HEK293 (cell line): ENCODE data around the gene NXN.

Experiments used
- CTCF ChIA-PET: fragments of 350-600 bp; formaldehyde crosslinking; extraction: SDS; loops from one replicate; lab custom pipeline; 2021; ENCODE audit warnings: antibody characterized with exemption; lab: Yijun Ruan, JAX
- POLR2A ChIA-PET: fragments of 300-600 bp; formaldehyde crosslinking; extraction: SDS; loops from one replicate; lab custom pipeline; 2020; ENCODE audit warnings: antibody characterized with exemption, inconsistent platforms; lab: Yijun Ruan, JAX
- H3K27ac ChIP-seq: fragments of 200-500 bp; sonication (Bioruptor generic); 2 replicates; pipeline ENCODE4 v1.5.1; 2014; ENCODE audit warnings: low read depth, low read length, control low read depth, inconsistent platforms; ENCODE audit errors: extremely low read depth
- H3K36me3 ChIP-seq, 2 experiments: fragments of 200-500 bp in 1 of 2; sonication (Bioruptor generic) in 1 of 2; 1 replicate in 1 of 2; 2 replicates in 1 of 2; pipeline ENCODE4 v1.5.1; 2014 to 2017; ENCODE audit warnings: inconsistent platforms in 2 of 2, low read length in 2 of 2; ENCODE audit not compliant: control insufficient read depth in 2 of 2, insufficient read depth in 1 of 2
- H3K4me1 ChIP-seq: fragments of 200-500 bp; sonication (Bioruptor generic); 2 replicates; pipeline ENCODE4 v1.5.1; 2014; ENCODE audit warnings: mild to moderate bottlenecking, low read length, inconsistent platforms; ENCODE audit not compliant: control insufficient read depth, insufficient read depth
- H3K4me3 ChIP-seq: 2 replicates; pipeline ENCODE4 v1.5.1; 2011; ENCODE audit warnings: low read depth, mild to moderate bottlenecking, control low read depth, low read length, moderate library complexity
- H3K9me3 ChIP-seq: fragments of 200-500 bp; sonication (Bioruptor generic); 2 replicates; pipeline ENCODE4 v1.5.1; 2014; ENCODE audit warnings: low read depth, low read length, inconsistent platforms; ENCODE audit not compliant: control insufficient read depth, insufficient read depth
- FEZF1 ChIP-seq: fragments of 450-650 bp; formaldehyde crosslinking; IDR thresholded peaks from 2 replicates; pipeline ENCODE4 v1.5.1; 2016; ENCODE audit warnings: missing biosample characterization, missing genetic modification characterization
- KLF16 ChIP-seq: fragments of 450-650 bp; formaldehyde crosslinking; IDR thresholded peaks from 2 replicates; pipeline ENCODE4 v1.5.1; 2017; ENCODE audit warnings: missing biosample characterization, missing genetic modification characterization
- KLF17 ChIP-seq: fragments of 450-650 bp; formaldehyde crosslinking; IDR thresholded peaks from 2 replicates; pipeline ENCODE4 v1.5.1; 2016; ENCODE audit warnings: missing biosample characterization, missing genetic modification characterization
- MEIS1 ChIP-seq: sonication (generic); formaldehyde crosslinking; IDR thresholded peaks from 2 replicates; pipeline ENCODE4 v1.8.1; 2022; ENCODE audit warnings: missing genetic modification reagents, mild to moderate bottlenecking, borderline replicate concordance
- PRDM2 ChIP-seq: fragments of 450-650 bp; formaldehyde crosslinking; IDR thresholded peaks from 2 replicates; pipeline ENCODE4 v1.5.1; 2016; ENCODE audit warnings: missing biosample characterization, missing genetic modification characterization, borderline replicate concordance
- SP7 ChIP-seq: fragments of 450-650 bp; formaldehyde crosslinking; IDR thresholded peaks from 2 replicates; pipeline ENCODE4 v1.5.1; 2016; ENCODE audit warnings: missing biosample characterization, missing genetic modification characterization
- ZBTB44 ChIP-seq: fragments of 450-650 bp; IDR thresholded peaks from 2 replicates; pipeline ENCODE4 v1.5.1; 2018; ENCODE audit warnings: missing biosample characterization, mild to moderate bottlenecking, missing genetic modification characterization
- ZEB2 ChIP-seq: fragments of 450-650 bp; formaldehyde crosslinking; IDR thresholded peaks from 2 replicates; pipeline ENCODE4 v1.5.1; 2016; ENCODE audit warnings: missing biosample characterization, missing genetic modification characterization
- ZFP37 ChIP-seq: fragments of 450-650 bp; formaldehyde crosslinking; IDR thresholded peaks from 2 replicates; pipeline ENCODE4 v1.5.1; 2016; ENCODE audit warnings: missing biosample characterization, missing genetic modification characterization
- ZNF10 ChIP-seq: fragments of 450-650 bp; formaldehyde crosslinking; IDR thresholded peaks from 2 replicates; pipeline ENCODE4 v1.5.1; 2017; ENCODE audit warnings: missing biosample characterization, missing genetic modification characterization
- ZNF174 ChIP-seq: fragments of 450-650 bp; formaldehyde crosslinking; IDR thresholded peaks from 2 replicates; pipeline ENCODE4 v1.5.0; 2017; ENCODE audit warnings: missing biosample characterization, mild to moderate bottlenecking, missing genetic modification characterization
- ZNF223 ChIP-seq: fragments of 450-650 bp; formaldehyde crosslinking; IDR thresholded peaks from 2 replicates; pipeline ENCODE4 v1.5.1; 2016; ENCODE audit warnings: missing biosample characterization, missing genetic modification characterization
- ZNF23 ChIP-seq: fragments of 450-650 bp; formaldehyde crosslinking; IDR thresholded peaks from 2 replicates; pipeline ENCODE4 v1.5.1; 2016; ENCODE audit warnings: missing biosample characterization, missing genetic modification characterization, borderline replicate concordance
- ZNF280C ChIP-seq: fragments of 450-650 bp; formaldehyde crosslinking; IDR thresholded peaks from 2 replicates; pipeline ENCODE4 v1.5.1; 2016; ENCODE audit warnings: missing biosample characterization, missing genetic modification characterization
- ZNF362 ChIP-seq: fragments of 450-650 bp; formaldehyde crosslinking; IDR thresholded peaks from 2 replicates; pipeline ENCODE4 v1.5.1; 2016; ENCODE audit warnings: missing biosample characterization, missing genetic modification characterization
- ZNF404 ChIP-seq: fragments of 450-650 bp; formaldehyde crosslinking; IDR thresholded peaks from 2 replicates; pipeline ENCODE4 v1.5.1; 2017; ENCODE audit warnings: missing biosample characterization, missing genetic modification characterization
- ZNF416 ChIP-seq: fragments of 450-650 bp; formaldehyde crosslinking; IDR thresholded peaks from 2 replicates; pipeline ENCODE4 v1.5.1; 2016; ENCODE audit warnings: missing biosample characterization, missing genetic modification characterization
- ZNF560 ChIP-seq: fragments of 450-650 bp; formaldehyde crosslinking; IDR thresholded peaks from 2 replicates; pipeline ENCODE4 v1.5.1; 2017; ENCODE audit warnings: missing biosample characterization, missing genetic modification characterization, borderline replicate concordance
- ZNF580 ChIP-seq: fragments of 450-650 bp; formaldehyde crosslinking; IDR thresholded peaks from 2 replicates; pipeline ENCODE4 v1.5.1; 2016; ENCODE audit warnings: missing biosample characterization, missing genetic modification characterization
- ZNF658 ChIP-seq: fragments of 450-650 bp; formaldehyde crosslinking; IDR thresholded peaks from 2 replicates; pipeline ENCODE4; 2016; ENCODE audit warnings: missing biosample characterization, missing genetic modification characterization
- ZNF704 ChIP-seq: fragments of 450-650 bp; formaldehyde crosslinking; IDR thresholded peaks from 2 replicates; pipeline ENCODE4 v1.5.1; 2016; ENCODE audit warnings: missing biosample characterization, missing genetic modification characterization
- ZNF707 ChIP-seq: fragments of 450-650 bp; formaldehyde crosslinking; IDR thresholded peaks from 2 replicates; pipeline ENCODE4 v1.5.1; 2016; ENCODE audit warnings: missing biosample characterization, missing genetic modification characterization
- ZNF830 ChIP-seq: fragments of 450-650 bp; IDR thresholded peaks from 2 replicates; pipeline ENCODE4 v1.5.0; 2018; ENCODE audit warnings: missing biosample characterization, missing genetic modification characterization, low read depth, mild to moderate bottlenecking, moderate library complexity

Gene NXN

GRCh38 chr17:979539-980405, at the start of gene NXN:
TSS of gene NXN (minus strand) at chr17:979776.
- ChIA-PET CTCF (interaction anchor here (0.5 to 5.2 kb wide), 31 partner anchors 9 to 815 kb away, joined by 3 to 173 read pairs (median 5); partner anchors contain the start of genes GEMIN4, GLOD4, MRM3 and TIMM22), POLR2A (interaction anchor here (0.6 to 3.4 kb wide), 23 partner anchors 10 to 1110 kb away, joined by 3 to 33 read pairs (median 7); partner anchors contain the start of genes GLOD4, MRM3, TIMM22 and VPS53)
- no peaks in the 10 kb centered on the region for H3K9me3 ChIP-seq
- H3K27ac ChIP-seq = peak within 1 kb of the TSS; percentile 76; the same call in 1 of the 2 replicates
- peak within 1 kb of the TSS; percentile 85 for H3K4me3 ChIP-seq
- H3K36me3 ChIP-seq = no peaks in the 10 kb centered on the region
- peaks cover 9% of the 10 kb centered on the region; the same call in 1 of the 2 replicates for H3K4me1 ChIP-seq
- TF ChIP-seq ZBTB44 (tag by site-specific recombination) = peak; percentile 10; the same call in 1 of the 2 replicates
- TF ChIP-seq SP7 (tag by site-specific recombination) = no peak
- TF ChIP-seq MEIS1 = 0 out of 2 replicates have a peak, but pooled peaks have one; percentile 65
- TF ChIP-seq ZNF23 (tag by site-specific recombination) = no peak
- no peak for TF ChIP-seq ZNF223 (tag by site-specific recombination)
- TF ChIP-seq FEZF1 (tag by site-specific recombination) = no peak
- no peak for TF ChIP-seq KLF17
- TF ChIP-seq ZNF174 (tag by site-specific recombination) = no peak
- no peak for TF ChIP-seq ZNF658 (tag by site-specific recombination)
- TF ChIP-seq ZNF830 (tag by site-specific recombination) = no peak
- TF ChIP-seq ZNF707 (tag by site-specific recombination) = no peak
- TF ChIP-seq ZNF404 (tag by site-specific recombination) = no peak
- no peak for TF ChIP-seq ZNF416
- no peak for TF ChIP-seq ZNF580 (tag by site-specific recombination)
- TF ChIP-seq KLF16 = peak; percentile 43
- TF ChIP-seq PRDM2 = no peak
- TF ChIP-seq ZEB2 = no peak; the same call in 1 of the 2 replicates
- TF ChIP-seq ZNF10 = no peak
- no peak for TF ChIP-seq ZNF280C
- no peak for TF ChIP-seq ZNF704 (tag by site-specific recombination)
- no peak for TF ChIP-seq ZFP37 (tag by site-specific recombination)
- TF ChIP-seq ZNF362 = no peak
- no peak for TF ChIP-seq ZNF560 (tag by site-specific recombination)
